Pulmonary artery endothelial cell (primary cell): ENCODE measurements around the gene FGD3. TPM values are rescaled to one million over a fixed set of nuclear protein-coding genes. Genes with fewer than 3 reads are reported as not detected.

Experiments
- DNase-seq: peaks from one replicate; pipeline ENCODE4 v3.0.0-alpha.2; 2011; ENCODE audit warnings: low read depth, low spot score
- total RNA-seq: library from RNA; depleted of rRNA; stranded (reverse); fragments of >200 nt; gene quantifications from 2 replicates; pipeline ENCODE4 v1.2.3, GENCODE V29; 2014

FGD3 gene
- total RNA-seq, 1 donor from 2014 or later: not detected

DNA sequence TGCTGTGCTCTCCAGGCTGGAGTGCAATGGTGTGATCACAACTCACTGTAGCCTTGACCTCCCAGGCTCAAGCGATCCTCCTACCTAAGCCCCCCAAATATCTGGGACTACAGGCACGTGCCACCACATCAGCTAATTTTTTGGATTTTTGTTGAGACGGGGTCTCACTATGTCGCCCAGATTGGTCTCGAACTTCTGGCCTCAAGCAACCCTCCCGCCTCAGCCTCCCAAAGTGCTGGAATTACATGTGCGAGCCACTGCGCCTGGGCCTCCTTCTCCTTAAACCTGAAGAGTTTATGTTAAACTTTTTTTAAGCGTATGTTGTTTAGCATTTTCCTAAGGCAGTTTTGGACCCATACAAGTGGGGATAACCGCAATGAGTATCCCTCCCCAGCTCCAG, 80.4 kb downstream of the FGD3 start:
- DNase-seq: no peak

DNA sequence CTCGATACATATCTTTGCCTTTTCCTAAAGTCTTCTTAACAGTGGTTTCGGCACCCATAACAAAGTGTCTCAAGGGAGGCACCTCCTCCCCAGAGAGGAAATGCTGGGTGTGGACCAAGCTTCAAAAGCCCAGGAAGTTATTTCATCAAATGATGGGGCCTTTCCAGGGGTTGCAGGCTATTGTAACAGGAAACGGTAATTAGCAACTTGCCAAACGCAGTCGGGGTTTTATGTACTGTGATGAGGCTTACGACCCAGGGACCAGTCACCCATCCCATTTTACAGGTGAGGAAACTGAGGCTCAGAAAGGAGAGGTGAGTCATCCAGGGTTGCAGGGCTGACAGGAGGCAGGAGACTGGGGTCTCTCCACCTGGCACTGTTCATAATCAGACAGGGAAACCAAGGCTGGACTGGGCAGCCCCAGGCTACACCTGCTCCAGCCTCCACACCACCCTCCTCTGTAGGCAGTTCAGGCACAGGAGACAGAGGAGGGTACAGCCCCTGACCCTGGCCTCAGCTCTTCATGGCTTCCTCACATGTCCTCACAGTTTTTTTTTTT, 81.2 kb downstream of the FGD3 start:
- DNase-seq: no peak

DNA sequence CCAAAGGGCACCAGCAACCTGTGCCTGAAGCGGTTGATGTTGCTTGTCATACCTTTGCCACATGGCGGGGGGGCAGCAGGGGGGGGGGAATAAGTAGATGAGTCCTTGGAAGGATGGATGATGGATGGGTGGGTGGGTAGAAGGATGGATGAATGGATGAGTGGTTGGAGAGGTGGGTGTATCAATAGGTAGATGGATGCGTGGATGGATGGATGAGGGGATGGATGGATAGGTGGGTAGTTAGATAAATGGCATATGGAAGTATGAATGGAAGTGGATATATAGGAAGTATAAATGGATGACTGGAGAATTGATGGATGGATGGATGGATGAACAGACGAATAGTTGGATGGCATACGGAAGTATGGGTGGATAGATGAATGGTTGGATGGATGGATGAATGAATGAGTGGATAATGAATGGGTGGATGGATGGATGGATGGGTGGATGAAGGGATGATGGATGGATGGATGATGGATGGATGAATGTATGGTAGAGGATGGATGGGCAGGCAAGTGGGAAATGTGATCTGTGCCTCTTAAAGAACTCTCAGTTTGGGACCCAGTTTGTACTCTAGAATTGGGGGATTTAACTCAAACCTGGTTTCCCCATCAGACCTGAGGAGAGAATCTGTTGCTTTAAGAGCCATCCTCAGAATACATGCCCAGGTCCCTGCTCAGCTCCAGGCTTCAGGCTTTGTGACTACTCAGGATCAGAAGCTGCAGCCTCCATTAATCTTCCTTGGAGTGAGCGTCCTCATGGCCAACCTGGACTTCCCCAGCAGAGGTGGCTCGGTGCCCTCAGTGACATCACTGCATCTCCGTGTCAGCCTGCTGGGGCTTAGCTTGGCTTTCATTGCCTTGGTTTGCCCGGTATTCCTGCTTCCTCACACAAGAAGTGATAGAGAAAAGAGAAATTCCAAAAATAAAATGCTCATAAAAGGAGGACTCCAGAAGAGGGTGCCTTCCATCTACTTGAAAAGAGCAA, 83.6 kb downstream of the FGD3 start:
- no peak for DNase-seq

DNA sequence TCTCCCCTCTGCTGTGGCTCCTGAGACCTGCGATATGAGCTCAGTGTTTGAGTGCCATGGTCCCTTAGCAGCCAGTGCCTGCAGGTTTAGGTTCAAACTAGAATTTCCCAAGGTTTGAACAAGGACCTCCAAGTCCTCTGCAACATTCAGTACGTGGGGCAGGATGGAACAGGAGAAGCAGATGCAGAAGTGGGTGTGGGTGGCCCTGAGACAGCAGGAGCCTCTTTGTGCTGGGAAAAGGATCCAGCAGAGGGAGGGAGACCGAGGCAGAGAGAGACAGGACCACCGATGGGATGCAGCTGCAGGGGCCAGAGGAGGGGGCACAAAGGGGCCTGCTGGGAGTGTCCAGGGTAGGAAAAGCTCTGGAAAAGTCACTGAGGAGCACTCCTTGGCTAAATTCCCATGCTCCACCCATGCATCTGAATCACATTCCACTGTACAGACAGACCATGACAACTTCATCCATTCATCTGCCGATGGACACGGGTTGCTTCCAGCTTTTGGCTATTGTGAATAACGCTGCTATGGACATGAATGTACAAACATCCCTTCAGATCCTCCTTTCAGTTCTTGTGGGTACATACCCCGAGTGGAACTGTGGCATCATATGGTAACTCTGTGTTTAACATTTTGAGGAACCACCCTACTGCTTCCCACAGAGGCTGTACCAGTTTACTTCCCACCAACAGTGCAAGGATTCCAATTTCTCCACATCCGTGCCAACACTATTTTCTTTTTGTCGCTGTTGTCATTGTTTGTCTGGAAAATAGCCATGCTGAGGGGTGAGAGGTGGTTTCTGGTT, 84.5 kb downstream of the FGD3 start:
- no peak for DNase-seq

DNA sequence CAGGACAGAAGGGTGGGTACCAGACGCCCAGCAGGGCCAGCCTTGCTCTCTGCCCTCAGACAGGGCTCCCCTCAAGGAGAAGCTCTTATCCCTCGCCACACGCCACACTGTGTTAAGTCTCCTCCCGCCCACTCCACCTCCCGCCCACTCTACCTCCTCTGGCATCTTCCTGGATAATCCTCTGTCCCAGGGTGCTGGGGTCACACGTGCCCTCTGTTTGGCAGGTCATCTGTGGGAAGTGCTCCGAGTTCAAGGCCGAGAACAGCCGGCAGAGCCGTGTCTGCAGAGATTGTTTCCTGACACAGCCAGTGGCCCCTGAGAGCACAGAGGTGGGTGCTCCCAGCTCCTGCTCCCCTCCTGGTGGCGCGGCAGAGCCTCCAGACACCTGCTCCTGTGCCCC, 85.2 kb downstream of the FGD3 start:
- no peak for DNase-seq

DNA sequence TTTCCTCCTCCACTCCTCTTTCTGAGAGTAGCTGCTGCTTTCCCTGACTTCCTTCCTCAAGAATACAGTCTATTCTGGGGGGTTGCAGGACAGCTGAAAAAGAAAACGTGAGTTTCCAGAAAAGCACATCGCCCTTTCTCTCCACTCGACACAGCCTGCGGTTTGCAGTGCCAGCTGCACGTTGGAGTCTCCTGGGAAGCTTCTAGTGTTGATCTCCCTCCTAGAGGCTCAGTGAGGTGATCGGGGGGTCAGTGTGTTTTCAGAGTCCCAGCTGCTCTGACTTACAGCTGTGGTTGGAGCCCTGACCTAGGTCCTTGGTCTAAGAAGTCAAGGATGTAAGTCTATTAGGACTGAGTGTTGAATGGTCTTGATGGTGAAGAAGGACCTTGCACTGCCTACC, 86.2 kb downstream of the FGD3 start:
- no peak for DNase-seq

DNA sequence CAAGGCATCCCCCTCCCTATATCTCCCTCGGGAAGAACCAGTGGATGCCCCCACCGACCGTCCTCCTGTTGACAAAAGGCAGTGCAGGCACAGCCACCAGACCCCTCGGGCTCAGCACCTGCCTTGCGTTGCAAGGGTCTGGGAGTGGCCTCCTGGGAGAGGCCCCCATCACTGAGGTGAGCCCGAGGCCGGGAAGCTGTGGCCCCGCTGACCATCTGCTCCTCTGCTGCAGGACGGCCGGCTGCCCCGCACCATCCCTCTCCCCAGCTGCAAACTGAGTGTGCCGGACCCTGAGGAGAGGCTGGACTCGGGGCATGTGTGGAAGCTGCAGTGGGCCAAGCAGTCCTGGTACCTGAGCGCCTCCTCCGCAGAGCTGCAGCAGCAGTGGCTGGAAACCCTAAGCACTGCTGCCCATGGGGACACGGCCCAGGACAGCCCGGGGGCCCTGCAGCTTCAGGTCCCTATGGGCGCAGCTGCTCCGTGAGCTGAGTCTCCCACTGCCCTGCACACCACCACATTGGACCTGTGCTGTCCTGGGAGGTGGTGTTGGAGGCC, 87.9 kb downstream of the FGD3 start:
- DNase-seq: no peak

DNA sequence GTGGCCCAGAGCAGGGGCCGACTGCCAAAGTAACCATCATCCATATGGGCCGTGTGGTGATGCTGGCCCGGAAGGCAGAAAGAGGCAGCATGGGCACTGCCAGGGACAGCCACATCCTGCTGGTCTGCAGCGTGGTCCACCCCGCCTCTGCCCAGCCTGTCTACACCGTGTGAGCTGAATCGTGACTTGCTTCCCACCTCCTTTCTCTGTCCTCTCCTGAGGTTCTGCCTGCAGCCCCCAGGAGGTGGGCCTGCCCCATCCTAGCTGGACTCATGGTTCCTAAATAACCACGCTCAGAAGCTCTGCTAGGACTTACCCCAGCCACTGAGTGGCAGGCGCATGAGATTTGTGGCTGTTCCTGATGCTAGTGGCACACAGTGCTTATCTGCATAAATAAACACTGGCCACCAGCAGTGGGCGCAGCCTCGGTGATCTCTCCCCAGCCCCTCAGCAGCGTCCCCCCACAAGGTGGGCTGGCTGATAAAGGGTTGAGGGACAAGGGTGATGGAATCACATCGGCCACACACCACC, 88.6 kb downstream of the FGD3 start:
- no peak for DNase-seq

DNA sequence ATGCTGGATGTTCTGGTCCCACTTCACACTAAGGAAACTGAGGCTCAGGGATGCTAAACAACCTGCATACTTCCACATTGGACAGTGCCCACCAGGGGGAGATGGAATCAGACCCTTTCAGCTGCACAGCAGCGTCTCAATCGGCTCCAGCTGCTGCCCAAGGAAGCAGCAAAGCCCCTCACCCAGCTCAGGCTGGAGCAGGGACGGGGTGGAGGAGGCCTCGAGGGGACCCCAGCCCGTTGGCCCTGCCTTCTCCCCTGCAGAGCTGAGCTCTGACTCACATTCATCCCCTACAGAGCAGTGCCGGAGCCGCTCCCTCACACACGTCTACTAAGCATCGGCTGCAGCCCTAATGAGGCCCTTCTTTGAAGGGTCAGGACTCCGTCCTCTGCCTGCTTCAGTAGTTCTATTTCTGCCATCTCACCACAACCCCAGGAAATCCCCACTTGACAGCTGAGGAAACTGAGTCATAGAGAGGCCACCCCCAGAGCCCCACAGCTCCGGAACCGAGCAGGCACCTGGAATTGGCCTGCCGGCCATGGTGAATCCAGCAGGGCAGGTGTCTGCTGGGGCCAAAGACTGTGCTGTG, 89.7 kb downstream of the FGD3 start:
- DNase-seq: no peak

DNA sequence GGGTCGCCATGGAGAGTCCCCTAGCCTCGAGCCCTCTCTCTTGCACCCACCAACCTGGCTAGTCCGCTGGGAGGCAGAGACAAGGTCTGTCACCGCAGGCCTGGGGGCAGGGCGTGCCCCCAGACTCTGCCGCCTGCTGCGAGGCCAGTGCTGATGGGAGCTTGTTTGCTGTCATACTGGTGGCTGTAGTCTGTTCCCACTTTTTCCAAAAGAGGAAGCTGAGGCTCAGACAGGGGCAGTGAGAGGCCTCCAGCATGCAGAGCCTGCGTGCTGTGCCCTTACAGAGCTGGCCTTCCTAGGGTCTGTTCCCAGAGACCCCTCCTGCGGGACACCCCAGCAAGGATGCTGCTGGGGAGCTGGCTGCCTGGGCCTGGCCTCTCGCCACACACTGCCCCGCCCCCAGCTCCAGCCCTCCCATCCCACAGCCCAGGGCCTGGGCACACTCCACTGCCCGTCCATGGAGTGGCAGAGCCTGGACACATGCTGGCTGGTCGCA, 90.2 kb downstream of the FGD3 start:
- DNase-seq: no peak

DNA sequence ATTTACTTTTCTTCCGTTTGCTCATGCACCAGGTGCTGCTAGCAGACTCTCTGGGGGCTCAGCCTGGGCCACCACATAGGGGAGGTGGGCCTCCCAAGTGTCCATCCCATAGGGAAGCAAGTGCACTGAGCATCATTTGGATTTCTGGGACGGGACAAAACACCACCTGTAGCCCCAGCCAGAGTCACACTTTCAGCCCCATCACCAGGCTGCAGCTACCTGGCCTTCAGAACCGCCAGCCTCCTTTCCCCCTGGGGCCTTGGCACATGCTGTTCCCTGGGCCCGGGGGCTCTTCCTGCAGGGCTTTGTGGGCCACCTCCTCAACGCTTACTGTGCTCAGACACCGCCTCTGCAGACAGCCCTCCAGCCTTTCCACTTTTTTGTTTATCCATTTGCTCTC, 91.6 kb downstream of the FGD3 start:
- no peak for DNase-seq

DNA sequence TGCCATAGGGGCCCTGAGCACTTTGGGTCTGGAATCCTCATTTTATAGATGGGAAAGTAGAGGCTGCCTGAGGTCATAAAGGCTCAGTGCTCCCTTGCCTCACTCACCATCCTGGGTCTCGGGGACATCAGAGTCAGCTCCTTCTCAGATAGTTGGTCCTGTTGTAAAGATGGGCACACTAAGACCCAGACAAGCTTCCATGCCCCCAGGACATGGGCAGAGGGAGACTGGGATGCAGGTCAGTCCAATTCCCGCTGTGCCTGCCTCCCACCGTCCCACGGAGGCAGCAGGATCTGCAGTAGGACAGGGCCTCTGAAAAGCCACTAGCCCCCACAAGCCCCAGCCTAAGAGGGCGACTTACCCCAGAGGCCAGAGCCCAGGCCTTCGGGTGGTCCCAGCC, 92.1 kb downstream of the FGD3 start:
- no peak for DNase-seq

DNA sequence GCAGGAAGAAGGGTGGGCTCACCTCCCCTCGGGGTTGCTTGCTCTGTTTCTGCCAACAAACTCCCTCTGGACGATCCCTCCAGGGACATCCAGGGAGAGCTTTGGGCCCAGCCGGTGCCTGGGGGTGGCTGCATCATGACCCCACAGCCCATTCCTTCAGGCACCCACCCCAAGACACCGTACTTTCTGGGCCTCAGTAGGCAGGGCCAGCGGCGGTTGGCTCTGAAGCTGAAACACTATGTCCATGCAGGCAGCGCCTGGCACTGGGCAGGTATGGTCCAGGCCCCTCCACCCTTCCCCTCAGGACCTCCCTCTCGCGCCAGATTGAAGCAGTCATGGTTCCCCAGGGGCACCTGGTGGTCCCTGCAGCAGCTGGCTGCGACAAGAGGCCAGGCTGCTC, 92.7 kb downstream of the FGD3 start:
- DNase-seq: no peak

DNA sequence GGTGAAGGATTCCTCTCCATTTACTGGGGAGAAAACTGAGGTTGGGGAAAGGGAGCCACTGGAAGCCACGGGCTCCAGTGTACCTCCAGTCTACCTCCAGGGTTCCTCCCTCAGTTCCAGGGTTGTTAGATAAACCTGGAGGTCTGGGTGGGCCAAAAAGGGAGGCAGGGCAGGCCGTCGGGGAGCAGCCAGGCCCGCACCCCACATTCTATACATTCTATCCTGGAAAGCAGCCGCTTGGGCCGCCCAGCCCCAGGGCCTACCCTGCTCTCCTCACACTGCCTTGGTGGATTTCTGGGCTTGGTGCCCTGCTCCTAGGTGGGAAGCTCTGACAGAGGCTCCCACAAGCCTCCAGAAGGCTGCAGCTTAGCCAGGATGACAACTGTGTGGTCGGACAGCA, 93.1 kb downstream of the FGD3 start:
- no peak for DNase-seq

DNA sequence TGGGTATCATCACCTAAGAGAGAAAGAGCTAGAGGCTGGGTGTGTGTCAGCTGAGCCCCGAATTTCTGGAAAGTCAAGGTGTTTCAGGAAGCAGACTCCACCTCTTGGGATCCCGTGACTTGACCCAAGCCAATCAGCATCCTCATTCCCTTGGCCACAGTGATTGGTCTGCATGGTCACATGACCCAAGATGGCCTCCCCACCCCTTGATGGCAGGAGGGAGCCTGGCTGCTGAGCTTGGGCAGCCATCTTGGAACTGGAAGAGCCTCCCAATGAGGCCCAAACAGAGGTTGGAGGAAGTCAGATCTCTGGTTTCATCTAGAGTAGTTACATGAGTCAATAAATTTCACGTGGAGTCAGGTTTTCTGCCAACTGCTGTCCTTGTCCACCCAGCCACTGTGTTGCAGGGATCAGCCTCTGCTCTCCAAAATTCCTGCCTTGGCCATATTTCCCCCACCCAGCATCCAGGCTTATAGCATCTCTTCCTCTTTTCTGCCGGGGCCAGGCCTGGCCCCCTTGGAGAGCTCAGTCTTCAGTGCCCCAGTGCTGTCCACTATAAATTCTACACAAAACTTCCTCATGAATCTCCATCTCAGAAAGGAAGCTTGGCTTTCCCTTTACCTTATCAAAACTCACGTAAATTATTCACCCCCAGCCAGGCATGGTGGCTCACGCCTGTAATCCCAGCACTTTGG, 93.9 kb downstream of the FGD3 start:
- DNase-seq: no peak

DNA sequence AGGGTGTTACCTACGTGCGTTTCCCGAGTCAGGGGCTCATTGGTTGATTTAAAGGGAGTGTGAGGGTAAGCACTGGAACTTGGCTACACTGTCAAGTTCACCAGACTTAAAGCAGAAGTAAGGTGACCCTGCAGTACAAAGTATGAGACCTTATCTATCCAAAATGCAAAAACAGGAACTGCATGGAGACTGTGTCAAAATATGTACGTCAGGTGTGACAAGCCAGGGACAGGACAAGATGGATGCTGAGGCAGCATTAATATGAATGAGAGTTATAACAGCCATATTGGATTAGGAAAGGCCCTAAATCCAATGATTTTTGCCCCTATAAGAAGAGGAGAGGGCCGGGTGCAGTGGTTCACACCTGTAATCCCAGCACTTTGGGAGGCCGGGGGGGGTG, 95.8 kb downstream of the FGD3 start:
- DNase-seq: no peak

DNA sequence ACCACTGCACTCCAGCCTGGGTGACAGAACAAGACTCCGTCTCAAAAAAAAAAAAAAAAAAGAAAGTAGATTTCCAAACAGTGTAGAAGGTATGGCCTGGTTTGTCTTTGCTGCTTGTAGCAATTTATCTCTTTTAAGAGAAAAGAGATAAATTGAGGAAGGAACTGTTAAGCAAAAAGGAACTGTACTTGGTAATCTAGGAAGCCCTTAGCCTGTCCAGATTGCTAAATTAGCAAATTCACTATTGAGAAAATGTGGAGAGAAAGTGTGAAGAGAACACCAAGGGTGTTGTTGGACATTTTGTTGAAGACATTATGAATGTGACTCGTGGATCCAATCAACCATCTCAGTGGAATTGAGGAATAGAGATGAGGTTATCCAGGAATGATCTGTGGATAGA, 98.2 kb downstream of the FGD3 start:
- no peak for DNase-seq

DNA sequence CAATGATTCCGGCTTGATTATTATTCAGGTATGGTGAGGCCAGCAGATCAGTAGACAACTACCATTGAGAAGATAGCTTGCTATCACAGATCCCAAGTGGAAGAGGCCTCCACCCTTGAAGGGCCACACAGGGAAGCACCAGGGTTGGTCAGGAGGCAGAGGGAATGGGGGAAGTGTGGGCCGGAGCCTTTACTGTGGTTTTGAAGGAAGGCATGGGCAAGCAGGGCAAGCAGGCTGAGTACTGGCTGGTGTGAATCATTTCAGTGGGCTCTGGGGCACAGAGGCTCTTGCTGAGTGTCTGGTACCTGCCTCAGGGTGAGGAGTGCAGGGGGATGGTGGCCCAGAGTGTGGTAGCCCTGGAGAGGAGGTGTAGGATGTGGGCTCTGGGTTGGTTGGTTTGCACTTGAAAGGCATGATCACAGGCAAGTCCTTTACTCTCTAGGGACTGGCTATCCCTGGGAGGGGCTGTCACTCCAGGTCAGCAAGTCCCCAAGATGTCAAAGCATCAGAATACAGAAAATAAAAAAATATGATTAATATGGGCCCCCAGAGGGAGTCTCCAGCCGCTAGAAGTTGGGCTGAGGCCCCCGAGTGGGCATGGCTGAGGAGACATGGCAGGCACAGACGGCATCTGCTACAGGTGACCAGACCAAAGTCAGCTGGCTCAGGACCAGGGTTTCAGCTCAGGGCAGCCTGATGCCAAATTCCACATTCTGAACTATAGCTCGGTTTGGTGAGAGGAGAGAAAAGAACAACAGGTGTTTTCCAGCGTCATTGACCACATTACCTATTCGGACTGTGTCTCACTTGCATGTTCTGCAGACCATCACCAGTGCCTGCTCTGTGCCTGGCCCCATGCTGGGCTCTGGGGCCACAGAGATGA, 101.5 kb downstream of the FGD3 start:
- DNase-seq: no peak

DNA sequence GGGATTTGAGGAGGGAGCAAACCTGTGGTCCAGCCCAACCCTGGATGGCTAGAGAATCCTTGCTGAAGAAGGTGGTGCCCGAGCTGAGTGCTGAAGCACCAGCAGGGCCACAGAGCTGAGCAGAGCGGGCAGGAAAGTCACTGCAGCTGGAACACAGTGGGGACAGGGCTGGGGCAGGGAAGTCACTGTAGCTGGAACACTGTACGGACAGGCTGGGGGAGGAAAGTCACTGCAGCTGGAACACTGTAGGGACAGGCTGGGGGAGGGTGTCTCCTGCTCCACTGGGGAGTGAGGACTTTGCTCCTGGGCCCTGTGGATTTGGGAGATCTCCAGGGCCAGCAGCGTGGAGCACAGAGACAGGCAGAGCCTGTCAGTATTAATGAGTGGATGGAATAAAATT, 102.2 kb downstream of the FGD3 start:
- DNase-seq: no peak

DNA sequence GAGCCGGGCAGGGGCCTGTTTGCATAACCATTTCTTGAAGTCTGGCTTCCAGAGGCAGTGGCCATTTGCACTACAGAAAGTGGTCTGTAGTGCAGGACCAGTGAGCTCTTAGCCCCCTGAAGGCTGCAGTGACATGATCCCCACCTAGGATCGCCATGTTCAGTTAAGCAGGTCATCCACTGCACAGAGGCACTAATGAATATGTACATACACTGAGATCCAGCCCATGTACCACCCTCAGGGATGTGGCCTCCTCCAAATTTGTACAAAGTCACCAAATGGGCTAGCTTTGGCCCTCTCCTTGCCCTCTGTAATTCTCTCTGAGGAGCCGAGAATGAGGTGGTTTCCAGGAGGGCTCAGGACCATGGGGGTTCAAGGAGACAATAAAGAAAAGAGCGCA, 102.9 kb downstream of the FGD3 start:
- no peak for DNase-seq
